DND-41 (cell line): Measurements from ENCODE around the gene BTLA.

ENCODE experiments used
- CTCF ChIP-seq: IDR thresholded peaks from 2 replicates; pipeline ENCODE4 v1.5.1; 2012; ENCODE audit warnings: borderline replicate concordance, low read length, moderate library complexity, mild to moderate bottlenecking; ENCODE audit not compliant: poor library complexity, severe bottlenecking; ENCODE audit errors: extremely low read depth
- EZH2 ChIP-seq: IDR thresholded peaks from 3 replicates; pipeline ENCODE4 v1.6.1; 2012; ENCODE audit warnings: borderline replicate concordance, low read depth, mild to moderate bottlenecking, moderate library complexity, low read length, inconsistent platforms; ENCODE audit not compliant: severe bottlenecking

GRCh38 chr3:112508860-112509259, 9.6 kb upstream of the BTLA start:
- no peak for TF ChIP-seq CTCF
- TF ChIP-seq EZH2: no peak
